NCI-H526 (cell line): Measurements from ENCODE around the gene PBXIP1.
A peak's percentile ranks its signal among the peaks of the same experiment; 100 is the strongest.
"Not testable (repeated sequence)": the region's sequence is repeated elsewhere in the genome, so short reads cannot be mapped to it uniquely, and the experiment has no call there.

ENCODE experiments used
- DNase-seq, 2 experiments: peaks; one replicate each; lab custom pipeline; 2025; lab: John Stamatoyannopoulos, UW

Gene PBXIP1

GRCh38 chr1:154994269-154994587 is 38.3 kb upstream of the PBXIP1 start:
- DNase-seq: no peak

- no peak for DNase-seq
These were observed 37.8 kb upstream of the PBXIP1 start, which contains the start of gene LENEP for GRCh38 chr1:154993572-154994268. Gene LENEP, plus strand, starts transcription at chr1:154993586. Its CDS starts 22 bp downstream, at chr1:154993608.

GRCh38 chr1:154992721-154993571 is 37.0 kb upstream of the PBXIP1 start:
- DNase-seq: peak; percentile 50 to 73

- no peak for DNase-seq
These were observed 34.4 kb upstream of the PBXIP1 start for GRCh38 chr1:154990276-154990675.

GRCh38 chr1:154989195-154989860 is 33.4 kb upstream of the PBXIP1 start:
- no peak for DNase-seq

GRCh38 chr1:154988058-154988954 is 32.4 kb upstream of the PBXIP1 start:
- DNase-seq: no peak

- no peak for DNase-seq
These were observed 31.4 kb upstream of the PBXIP1 start for GRCh38 chr1:154987326-154987725.

- not testable (repeated sequence) for DNase-seq
These were observed 30.8 kb upstream of the PBXIP1 start for GRCh38 chr1:154986736-154987135.

GRCh38 chr1:154983776-154984466 is 28.0 kb upstream of the PBXIP1 start:
- peak in 1 of 2 experiments; percentile 54 for DNase-seq

- DNase-seq: peak; percentile 100
These were observed 27.2 kb upstream of the PBXIP1 start, which contains the start of gene FLAD1 for GRCh38 chr1:154982897-154983648. Gene FLAD1, plus strand, starts transcription at chr1:154983344. Its CDS starts 351 bp downstream, at chr1:154983695.

GRCh38 chr1:154982341-154982740 is 26.4 kb upstream of the PBXIP1 start:
- DNase-seq: peak in 1 of 2 experiments; percentile 71

GRCh38 chr1:154978360-154978759 is 22.5 kb upstream of the PBXIP1 start:
- DNase-seq: no peak

- DNase-seq: not testable (repeated sequence)
These were observed 21.9 kb upstream of the PBXIP1 start for GRCh38 chr1:154977762-154978161.

GRCh38 chr1:154975409-154976059 is 19.6 kb upstream of the PBXIP1 start:
- DNase-seq: peak in 1 of 2 experiments; percentile 79

- DNase-seq: peak; percentile 99 to 100
These were observed 19.0 kb upstream of the PBXIP1 start for GRCh38 chr1:154974808-154975408.

GRCh38 chr1:154974102-154974807 is 18.4 kb upstream of the PBXIP1 start, which contains the start of gene CKS1B:
Gene CKS1B, plus strand, starts transcription at chr1:154974681. Its CDS starts 65 bp downstream, at chr1:154974746.
- DNase-seq: peak; percentile 100

GRCh38 chr1:154973344-154974101 is 17.6 kb upstream of the PBXIP1 start:
- DNase-seq: peak; percentile 99 to 100
